GM10248 (cell line): ENCODE measurements around the gene ACER1.
"Not testable (repeated sequence)": the region's sequence is repeated elsewhere in the genome, so short reads cannot be mapped to it uniquely, and the experiment has no call there.

Experiments
- CTCF ChIA-PET: fragments of 300-600 bp; sonication (Branson Sonifier 250); formaldehyde crosslinking; extraction: SDS; loops from one replicate; lab custom pipeline; 2021; ENCODE audit warnings: antibody characterized with exemption; lab: Yijun Ruan, JAX
- POLR2A ChIA-PET: fragments of 350-650 bp; sonication (Branson Sonifier 250); formaldehyde crosslinking; extraction: SDS; loops from one replicate; lab custom pipeline; 2020; ENCODE audit warnings: antibody characterized with exemption; lab: Yijun Ruan, JAX
- DNase-seq: peaks from one replicate; pipeline ENCODE4 v3.0.0; 2012; ENCODE audit errors: extremely low spot score
- CTCF ChIP-seq: IDR thresholded peaks from 2 replicates; pipeline ENCODE4 v1.5.1; 2012; ENCODE audit warnings: mild to moderate bottlenecking, low read depth; ENCODE audit errors: extremely low read depth, missing control alignments, control extremely low read depth

ACER1 gene

GRCh38 chr19:6298413-6298812, 35.0 kb downstream of the ACER1 start:
- ChIA-PET POLR2A (no interaction called here), CTCF (interaction anchor here (1.1 to 4.5 kb wide), 6 partner anchors 9 to 250 kb away, joined by 3 to 24 read pairs (median 3); no protein-coding TSS in a partner anchor)
- TF ChIP-seq CTCF: no peak
- no peak for DNase-seq

- DNase-seq: no peak
- ChIA-PET CTCF (interaction anchor here (1.1 to 1.6 kb wide), 4 partner anchors 15 to 109 kb away, joined by 3 to 13 read pairs (median 4); no protein-coding TSS in a partner anchor), POLR2A (no interaction called here)
- no peak for TF ChIP-seq CTCF
Observed at GRCh38 chr19:6297202-6297601, 36.2 kb downstream of the ACER1 start.

- CTCF ChIA-PET: no interaction called here
- POLR2A ChIA-PET: no interaction called here
- TF ChIP-seq CTCF: no peak
- DNase-seq: no peak
Observed at GRCh38 chr19:6292006-6292405, 41.4 kb downstream of the ACER1 start.

GRCh38 chr19:6288737-6289136, 44.7 kb downstream of the ACER1 start:
- ChIA-PET POLR2A (no interaction called here), CTCF (interaction anchor here (1.6 to 2.0 kb wide), 2 partner anchors 10 to 11 kb away, joined by 3 to 6 read pairs; no protein-coding TSS in a partner anchor)
- DNase-seq: no peak
- TF ChIP-seq CTCF: no peak

GRCh38 chr19:6287269-6287885, 46.0 kb downstream of the ACER1 start:
- no peak for DNase-seq
- TF ChIP-seq CTCF: no peak
- ChIA-PET CTCF (interaction anchor here (0.9 to 4.2 kb wide), 4 partner anchors 12 to 69 kb away, joined by 3 to 15 read pairs (median 9); no protein-coding TSS in a partner anchor), POLR2A (no interaction called here)

GRCh38 chr19:6286676-6287075, 46.7 kb downstream of the ACER1 start:
- ChIA-PET CTCF (interaction anchor here (0.9 to 4.2 kb wide), 4 partner anchors 13 to 68 kb away, joined by 3 to 15 read pairs (median 9); no protein-coding TSS in a partner anchor), POLR2A (no interaction called here)
- DNase-seq: no peak
- TF ChIP-seq CTCF: no peak

GRCh38 chr19:6282393-6282792, 51.0 kb downstream of the ACER1 start:
- POLR2A ChIA-PET, DNase-seq: not testable (repeated sequence)
- CTCF ChIA-PET: interaction anchor here (1.3 kb wide), 1 partner anchor 15 kb away, joined by 3 read pairs; no protein-coding TSS in a partner anchor
